ELF-1 (cell line): ENCODE data around the gene HDAC4.

Experiments used
- DNase-seq: peaks from one replicate; pipeline ENCODE4 v3.0.0-alpha.2; 2016; ENCODE audit warnings: low read depth, low spot score

Gene HDAC4

GRCh38 chr2:239125726-239126675 is 274.8 kb downstream of the HDAC4 start:
- no peak for DNase-seq

- no peak for DNase-seq
Observed at GRCh38 chr2:239124152-239124899, 276.5 kb downstream of the HDAC4 start.

GRCh38 chr2:239122421-239123110 is 278.3 kb downstream of the HDAC4 start:
- peak; percentile 41 for DNase-seq

- DNase-seq = no peak
Observed at GRCh38 chr2:239121600-239122012, 279.2 kb downstream of the HDAC4 start.

GRCh38 chr2:239120664-239121063 is 280.2 kb downstream of the HDAC4 start:
- no peak for DNase-seq

GRCh38 chr2:239119346-239120126 is 281.3 kb downstream of the HDAC4 start:
- DNase-seq = no peak

GRCh38 chr2:239118675-239119211 is 282.1 kb downstream of the HDAC4 start:
- no peak for DNase-seq

GRCh38 chr2:239118264-239118663 is 282.6 kb downstream of the HDAC4 start:
- DNase-seq = no peak

- no peak for DNase-seq
Observed at GRCh38 chr2:239117831-239118230, 283.0 kb downstream of the HDAC4 start.

GRCh38 chr2:239116456-239117246 is 284.2 kb downstream of the HDAC4 start:
- no peak for DNase-seq

GRCh38 chr2:239115616-239116015 is 285.2 kb downstream of the HDAC4 start:
- no peak for DNase-seq

- no peak for DNase-seq
Observed at GRCh38 chr2:239114616-239115265, 286.1 kb downstream of the HDAC4 start.

- DNase-seq = no peak
Observed at GRCh38 chr2:239114119-239114581, 286.7 kb downstream of the HDAC4 start.

GRCh38 chr2:239113615-239114014 is 287.2 kb downstream of the HDAC4 start:
- no peak for DNase-seq

- no peak for DNase-seq
Observed at GRCh38 chr2:239113171-239113570, 287.6 kb downstream of the HDAC4 start.

GRCh38 chr2:239112127-239112774 is 288.6 kb downstream of the HDAC4 start:
- DNase-seq = no peak

- no peak for DNase-seq
Observed at GRCh38 chr2:239111401-239112100, 289.3 kb downstream of the HDAC4 start.

- DNase-seq = no peak
Observed at GRCh38 chr2:239110595-239111048, 290.2 kb downstream of the HDAC4 start.
